ENCODE measurements around the gene BARX2.

BARX2 gene

GRCh38 chr11:129434641-129435498 is 59.2 kb downstream of the BARX2 start:
- TF ChIP-seq CTCF (conservative IDR thresholded peaks at IDR 0.05; ENCODE audit: control insufficient read depth, insufficient read depth, low read depth, low read length): no peak
- no peak for DNase-seq (ENCODE audit: low read depth)
- H3K4me3 ChIP-seq (ENCODE audit: control insufficient read depth, low read depth, low read length): no peak overlapping the region

- H3K4me3 ChIP-seq (ENCODE audit: control insufficient read depth, low read depth, low read length): no peak overlapping the region
- TF ChIP-seq CTCF (conservative IDR thresholded peaks at IDR 0.05; ENCODE audit: control insufficient read depth, insufficient read depth, low read depth, low read length): no peak
- DNase-seq (ENCODE audit: low read depth): no peak
These were observed 60.0 kb downstream of the BARX2 start for GRCh38 chr11:129435499-129436245.

- no peak overlapping the region for H3K4me3 ChIP-seq (ENCODE audit: control insufficient read depth, low read depth, low read length)
- DNase-seq (ENCODE audit: low read depth): no peak
- TF ChIP-seq CTCF (conservative IDR thresholded peaks at IDR 0.05; ENCODE audit: control insufficient read depth, insufficient read depth, low read depth, low read length): no peak
These were observed 60.9 kb downstream of the BARX2 start for GRCh38 chr11:129436573-129436972.

GRCh38 chr11:129440028-129440713 is 64.5 kb downstream of the BARX2 start:
- no peak for TF ChIP-seq CTCF (conservative IDR thresholded peaks at IDR 0.05; ENCODE audit: control insufficient read depth, insufficient read depth, low read depth, low read length)
- DNase-seq (ENCODE audit: low read depth): no peak
- H3K4me3 ChIP-seq (ENCODE audit: control insufficient read depth, low read depth, low read length): no peak overlapping the region

GRCh38 chr11:129442171-129442570 is 66.5 kb downstream of the BARX2 start:
- H3K4me3 ChIP-seq (ENCODE audit: control insufficient read depth, low read depth, low read length): no peak overlapping the region
- DNase-seq (ENCODE audit: low read depth): no peak
- no peak for TF ChIP-seq CTCF (conservative IDR thresholded peaks at IDR 0.05; ENCODE audit: control insufficient read depth, insufficient read depth, low read depth, low read length)

- no peak overlapping the region for H3K4me3 ChIP-seq (ENCODE audit: control insufficient read depth, low read depth, low read length)
- DNase-seq (ENCODE audit: low read depth): no peak
- no peak for TF ChIP-seq CTCF (conservative IDR thresholded peaks at IDR 0.05; ENCODE audit: control insufficient read depth, insufficient read depth, low read depth, low read length)
These were observed 67.6 kb downstream of the BARX2 start for GRCh38 chr11:129443276-129443675.
